ENCODE results near the gene TIMP2. TPM values are rescaled to one million over a fixed set of nuclear protein-coding genes. Genes with fewer than 3 reads are reported as not detected.

The TIMP2 gene
- total and polyA plus RNA-seq, 2 of the 13 experiments (the other 11 are each of a cell fraction or from before 2014, with no cell fraction given) = 3.8 to 8.5 TPM

- no peak for ATAC-seq
- in situ Hi-C loops (cut with HindIII; ENCODE audit: extremely low pct_ligation_motif_present, low pct_unique_long_range_greater_than_20kb) = no loop called here
- Histone ChIP-seq H3K4me3 (replicated peaks in 1 of 3; ENCODE audit: insufficient read depth in 1 of 3, low read depth in 2 of 3, low read length in 3 of 3) (no peak overlapping the region), H3K9ac (ENCODE audit: insufficient read depth, low read depth, low read length) (no peak overlapping the region), H3K79me2 (ENCODE audit: insufficient read depth, low read length) (no peaks in the 10 kb centered on the region), H4K20me1 (ENCODE audit: insufficient read depth, low read length) (peaks cover 5% of the 10 kb centered on the region; the same call in 1 of the 2 replicates), H3K27me3 (ENCODE audit: control insufficient read depth in 1 of 2, insufficient read depth in 2 of 2, low read length in 2 of 2) (no peaks in the 10 kb centered on the region), H3K27ac (ENCODE audit: extremely low read length, insufficient read depth, low read length) (no peak overlapping the region), H3K36me3 (replicated peaks in 1 of 2; ENCODE audit: control insufficient read depth in 1 of 2, insufficient read depth in 2 of 2, low read length in 2 of 2) (peaks cover 3% of the 10 kb centered on the region in 2 experiments; a peak in 3 of 5 replicates), H3K4me2 (ENCODE audit: low read depth, low read length) (no peak overlapping the region), H3K9me3 (ENCODE audit: low read length) (no peaks in the 10 kb centered on the region), H2AFZ (ENCODE audit: low read length) (no peak overlapping the region), H3K4me1 (ENCODE audit: insufficient read depth, low read length) (peaks cover 54% of the 10 kb centered on the region)
- TF ChIP-seq HOXA3 (CRISPR knock-in tag; IDR thresholded peaks at IDR 0.05) = 0 out of 2 replicates have a peak, but pooled peaks have one; percentile 0
- TF ChIP-seq POLR2G (IDR thresholded peaks at IDR 0.05; ENCODE audit: low read depth, low read length) = 0 out of 2 replicates have a peak, but pooled peaks have one; percentile 8
- TF ChIP-seq POLR2A (IDR thresholded peaks at IDR 0.05; ENCODE audit: insufficient read depth in 1 of 2, low read depth in 2 of 2, low read length in 2 of 2) = peak in 1 of 2 experiments; percentile 23; a peak in 1 of 4 replicates
- TF ChIP-seq FOXO4 (CRISPR knock-in tag; conservative IDR thresholded peaks at IDR 0.05) = no peak
- no peak for TF ChIP-seq SMC3 (IDR thresholded peaks at IDR 0.05; ENCODE audit: low read length)
- no TSS peak for BruUV-seq (replicated peaks)
- no peak for DNase-seq (ENCODE audit: low spot score)
- 96% methylated on average over 26 of the region's 26 CpGs for WGBS (ENCODE audit: low lambda C conversion rate)
- FAIRE-seq = no peak
- ChIA-PET CTCF (ENCODE audit: low intra/inter-chr PET ratio, low total read pairs) (interaction anchor here (0.6 kb wide), 1 partner anchor 1070 kb away, joined by 3 read pairs; no protein-coding TSS in a partner anchor), POLR2A (interaction anchor here (1.0 to 4.6 kb wide), 6 partner anchors 11 to 134 kb away, joined by 3 to 32 read pairs (median 4); partner anchors contain the start of gene LGALS3BP)
- intact Hi-C loops (cut with micrococcal nuclease; ENCODE audit: unreplicated experiment) = no loop called here
Observed at GRCh38 chr17:78966123-78966813, 41.1 kb upstream of the TIMP2 start.

GRCh38 chr17:78965491-78965924, 40.3 kb upstream of the TIMP2 start:
- Histone ChIP-seq H3K4me2 (ENCODE audit: low read depth, low read length) (no peak overlapping the region), H2AFZ (ENCODE audit: low read length) (no peak overlapping the region), H3K4me3 (replicated peaks in 1 of 3; ENCODE audit: insufficient read depth in 1 of 3, low read depth in 2 of 3, low read length in 3 of 3) (no peak overlapping the region), H3K36me3 (replicated peaks in 1 of 2; ENCODE audit: control insufficient read depth in 1 of 2, insufficient read depth in 2 of 2, low read length in 2 of 2) (peaks cover 3% of the 10 kb centered on the region in 2 experiments; a peak in 2 of 5 replicates), H3K27me3 (ENCODE audit: control insufficient read depth in 1 of 2, insufficient read depth in 2 of 2, low read length in 2 of 2) (no peaks in the 10 kb centered on the region), H3K79me2 (ENCODE audit: insufficient read depth, low read length) (no peaks in the 10 kb centered on the region), H3K27ac (ENCODE audit: extremely low read length, insufficient read depth, low read length) (no peak overlapping the region), H3K9me3 (ENCODE audit: low read length) (no peaks in the 10 kb centered on the region), H4K20me1 (ENCODE audit: insufficient read depth, low read length) (no peaks in the 10 kb centered on the region), H3K4me1 (ENCODE audit: insufficient read depth, low read length) (peaks cover 51% of the 10 kb centered on the region), H3K9ac (ENCODE audit: insufficient read depth, low read depth, low read length) (no peak overlapping the region)
- no TSS peak for BruUV-seq (replicated peaks)
- FAIRE-seq (peak; percentile 21), ATAC-seq (peak; percentile 6), DNase-seq (ENCODE audit: low spot score) (peak; percentile 44)
- 50% methylated on average over 8 of the region's 8 CpGs for WGBS (ENCODE audit: low lambda C conversion rate)
- CTCF ChIA-PET (ENCODE audit: low intra/inter-chr PET ratio, low total read pairs) = interaction anchor here (0.6 kb wide), 1 partner anchor 1070 kb away, joined by 3 read pairs; no protein-coding TSS in a partner anchor
- intact Hi-C loops (cut with micrococcal nuclease; ENCODE audit: unreplicated experiment) = no loop called here
- POLR2A ChIA-PET = interaction anchor here (1.0 to 4.6 kb wide), 7 partner anchors 11 to 134 kb away, joined by 3 to 32 read pairs (median 4); partner anchors contain the start of gene LGALS3BP
- in situ Hi-C loops (cut with HindIII; ENCODE audit: extremely low pct_ligation_motif_present, low pct_unique_long_range_greater_than_20kb) = no loop called here
- TF ChIP-seq POLR2A (IDR thresholded peaks at IDR 0.05; ENCODE audit: insufficient read depth in 1 of 2, low read depth in 2 of 2, low read length in 2 of 2) (0 out of 4 replicates have a peak, but pooled peaks of 1 of the 2 experiments have one; percentile 19), MIXL1 (CRISPR knock-in tag; IDR thresholded peaks at IDR 0.05) (0 out of 2 replicates have a peak, but pooled peaks have one; percentile 12), NR2F6 (IDR thresholded peaks at IDR 0.05) (no peak), NR2F6 (CRISPR knock-in tag; IDR thresholded peaks at IDR 0.05) (0 out of 2 replicates have a peak, but pooled peaks have one; percentile 25), CTCF (CRISPR knock-in tag; IDR thresholded peaks at IDR 0.05) (0 out of 2 replicates have a peak, but pooled peaks have one; percentile 4), BORCS8-MEF2B (CRISPR knock-in tag; IDR thresholded peaks at IDR 0.05) (0 out of 2 replicates have a peak, but pooled peaks have one; percentile 29), NR2F2 (IDR thresholded peaks at IDR 0.05; ENCODE audit: borderline replicate concordance, low read depth) (no peak), POLR2AphosphoS2 (IDR thresholded peaks at IDR 0.05; ENCODE audit: low read depth, low read length) (no peak), HNRNPUL1 (IDR thresholded peaks at IDR 0.05; ENCODE audit: low read depth, low read length) (no peak), PCBP2 (optimal IDR thresholded peaks at IDR 0.05; ENCODE audit: low read depth, low read length, poor library complexity, severe bottlenecking) (no peak)
